ENCODE data around the gene OR4D1. TPM values are rescaled to one million over a fixed set of nuclear protein-coding genes. Genes with fewer than 3 reads are reported as not detected.

The OR4D1 gene
- total and polyA plus RNA-seq, 2 donors (not counting 1 experiment from before 2014, with no cell fraction given): 0.01 TPM; not detected in 1

DNA sequence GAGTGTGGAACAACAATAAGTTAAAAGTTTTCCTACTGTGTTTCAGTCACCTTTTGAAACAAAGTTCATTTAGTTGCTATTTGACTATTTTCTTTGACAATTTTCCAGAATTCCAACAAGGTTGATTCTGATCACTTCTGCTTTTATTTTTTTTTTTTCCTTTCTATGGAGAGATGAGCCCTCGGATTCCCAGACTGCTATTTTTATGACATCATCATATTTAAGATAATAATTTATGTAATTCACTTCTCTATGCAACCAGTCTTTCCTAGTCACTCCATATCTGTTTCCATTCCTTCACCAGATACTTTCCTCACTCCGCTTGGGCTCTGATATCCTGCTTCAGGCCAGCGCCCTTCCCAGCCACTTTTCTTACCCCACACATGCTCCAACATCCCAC, 26.7 kb downstream of the OR4D1 start:
- Histone ChIP-seq H3K79me2 (ENCODE audit: control insufficient read depth, insufficient read depth, low read length) (no peaks in the 10 kb centered on the region), H3K9me3 (ENCODE audit: control extremely low read depth in 1 of 3, control insufficient read depth in 2 of 3, insufficient read depth in 1 of 3, low read length in 2 of 3) (no peaks in the 10 kb centered on the region), H3K4me1 (ENCODE audit: control insufficient read depth in 2 of 2, insufficient read depth in 2 of 2, low read length in 2 of 2) (peaks cover 0 to 3% of the 10 kb centered on the region in 2 donors), H3K27ac (ENCODE audit: low read length in 2 of 2) (no peak overlapping the region), H2AFZ (ENCODE audit: insufficient read depth, low read depth, low read length, poor library complexity, severe bottlenecking) (no peak overlapping the region), H3K36me3 (replicated peaks in 1 of 2; ENCODE audit: control extremely low read depth in 1 of 2, control insufficient read depth in 1 of 2, extremely low read depth in 1 of 2, insufficient read depth in 2 of 2, low read length in 1 of 2) (no peaks in the 10 kb centered on the region), H3K4me2 (replicated peaks; ENCODE audit: low read depth, low read length, poor library complexity, severe bottlenecking) (no peak overlapping the region), H3K9ac (ENCODE audit: low read length) (no peak overlapping the region), H3K4me3 (ENCODE audit: control extremely low read depth in 1 of 5, extremely low read depth in 1 of 5, insufficient read depth in 1 of 5, low read depth in 2 of 5, low read length in 4 of 5) (no peak overlapping the region), H4K20me1 (ENCODE audit: control insufficient read depth, insufficient read depth, low read length, poor library complexity, severe bottlenecking) (no peaks in the 10 kb centered on the region), H3K27me3 (replicated peaks in 1 of 4; ENCODE audit: control extremely low read depth in 1 of 4, control insufficient read depth in 3 of 4, insufficient read depth in 4 of 4, low read length in 3 of 4) (peaks cover 0 to 10% (median 4%) of the 10 kb centered on the region in 4 experiments)
- no peaks in the 10 kb centered on the region for H3K9me3 Mint-ChIP-seq (ENCODE audit: insufficient read depth)
- H3K4me1 Mint-ChIP-seq: peaks cover 3% of the 10 kb centered on the region
- H3K4me3 Mint-ChIP-seq: no peak overlapping the region
- CTCF ChIA-PET: interaction anchor here (0.6 to 0.7 kb wide), 2 partner anchors 127 to 136 kb away, joined by 3 to 5 read pairs; no protein-coding TSS in a partner anchor
- peaks cover 33% of the 10 kb centered on the region for H3K27me3 Mint-ChIP-seq
- 55% methylated on average over 2 of the region's 3 CpGs for WGBS (ENCODE audit: insufficient coverage)
- intact Hi-C loops (cut with micrococcal nuclease): no loop called here
- H3K27ac Mint-ChIP-seq: no peak overlapping the region
- DNase-seq: no peak
- TF ChIP-seq EZH2 (IDR thresholded peaks at IDR 0.05; ENCODE audit: borderline replicate concordance, insufficient read depth, low read depth, low read length, poor library complexity, severe bottlenecking) (no peak), CTCF (IDR thresholded peaks at IDR 0.05) (no peak)
- POLR2A ChIA-PET: no interaction called here
- no peak for ATAC-seq (ENCODE audit: low read depth)

- ATAC-seq (ENCODE audit: low read depth) (no peak), DNase-seq (no peak)
- CTCF ChIA-PET: no interaction called here
- Histone ChIP-seq H3K79me2 (ENCODE audit: control insufficient read depth, insufficient read depth, low read length) (no peaks in the 10 kb centered on the region), H3K36me3 (replicated peaks in 1 of 2; ENCODE audit: control extremely low read depth in 1 of 2, control insufficient read depth in 1 of 2, extremely low read depth in 1 of 2, insufficient read depth in 2 of 2, low read length in 1 of 2) (no peaks in the 10 kb centered on the region), H3K27me3 (replicated peaks in 1 of 4; ENCODE audit: control extremely low read depth in 1 of 4, control insufficient read depth in 3 of 4, insufficient read depth in 4 of 4, low read length in 3 of 4) (peaks cover 0 to 10% (median 1%) of the 10 kb centered on the region in 4 experiments), H3K27ac (ENCODE audit: low read length in 2 of 2) (no peak overlapping the region), H3K9ac (ENCODE audit: low read length) (no peak overlapping the region), H4K20me1 (ENCODE audit: control insufficient read depth, insufficient read depth, low read length, poor library complexity, severe bottlenecking) (no peaks in the 10 kb centered on the region), H2AFZ (ENCODE audit: insufficient read depth, low read depth, low read length, poor library complexity, severe bottlenecking) (no peak overlapping the region), H3K4me3 (ENCODE audit: control extremely low read depth in 1 of 5, extremely low read depth in 1 of 5, insufficient read depth in 1 of 5, low read depth in 2 of 5, low read length in 4 of 5) (no peak overlapping the region), H3K4me1 (ENCODE audit: control insufficient read depth in 2 of 2, insufficient read depth in 2 of 2, low read length in 2 of 2) (peaks cover 0 to 3% of the 10 kb centered on the region in 2 donors), H3K4me2 (replicated peaks; ENCODE audit: low read depth, low read length, poor library complexity, severe bottlenecking) (no peak overlapping the region), H3K9me3 (ENCODE audit: control extremely low read depth in 1 of 3, control insufficient read depth in 2 of 3, insufficient read depth in 1 of 3, low read length in 2 of 3) (no peaks in the 10 kb centered on the region)
- intact Hi-C loops (cut with micrococcal nuclease): no loop called here
- POLR2A ChIA-PET: no interaction called here
- Mint-ChIP-seq H3K4me3 (no peak overlapping the region), H3K9me3 (ENCODE audit: insufficient read depth) (no peaks in the 10 kb centered on the region), H3K27ac (no peak overlapping the region), H3K27me3 (peaks cover 28% of the 10 kb centered on the region), H3K4me1 (peaks cover 3% of the 10 kb centered on the region)
- TF ChIP-seq EZH2 (IDR thresholded peaks at IDR 0.05; ENCODE audit: borderline replicate concordance, insufficient read depth, low read depth, low read length, poor library complexity, severe bottlenecking) (no peak), CTCF (IDR thresholded peaks at IDR 0.05) (no peak)
- WGBS (ENCODE audit: insufficient coverage): 60% methylated on average over 4 of the region's 7 CpGs
Measured at GRCh38 chr17:58176200-58176599, 28.0 kb downstream of the OR4D1 start.

Measured in B cell (primary cell).